Thyroid gland (tissue), 4 donors: ENCODE data around the gene SERHL2.

Source experiments
- CTCF ChIP-seq, 6 experiments: fragments of 200-600 bp in 3 of 6; fragments of 450-650 bp in 3 of 6; sonication (generic) in 3 of 6; IDR thresholded peaks; one replicate each; pipeline ENCODE4 v1.5.1; 2016 to 2019; ENCODE audit warnings: antibody characterized with exemption in 6 of 6, mild to moderate bottlenecking in 2 of 6, inconsistent platforms in 1 of 6, moderate library complexity in 1 of 6
- POLR2A ChIP-seq, 2 donors: fragments of 450-650 bp; IDR thresholded peaks; one replicate each; pipeline ENCODE4 v1.6.1; 2017; ENCODE audit warnings: antibody characterized with exemption in 2 of 2, mild to moderate bottlenecking in 2 of 2, moderate library complexity in 1 of 2

- TF ChIP-seq CTCF (IDR thresholded peaks at IDR 0.05) (no peak), POLR2A (IDR thresholded peaks at IDR 0.05) (no peak)
These were observed 68.4 kb downstream of the SERHL2 start for GRCh38 chr22:42622061-42622710.
